IMR-90 (cell line): Measurements from ENCODE around the gene CAST. TPM values are rescaled to one million over a fixed set of nuclear protein-coding genes. Genes with fewer than 3 reads are reported as not detected.
A peak's percentile ranks its signal among the peaks of the same experiment; 100 is the strongest.

Experiments
- ATAC-seq: fragments of 200-7000 bp; cut with Tn5 transposase; 2 replicates; pipeline ENCODE4 v1.9.1; 2020; ENCODE audit warnings: low read depth, mild to moderate bottlenecking, moderate library complexity
- BruUV-seq: library from RNA; stranded (reverse); fragments of 400-500 nt; replicated peaks from 2 replicates; lab custom pipeline; 2021; lab: Mats Ljungman, UMichigan
- CTCF ChIA-PET: fragments of 300-600 bp; formaldehyde crosslinking; extraction: SDS; loops from one replicate; lab custom pipeline; 2021; ENCODE audit warnings: antibody characterized with exemption; lab: Yijun Ruan, JAX
- POLR2A ChIA-PET: fragments of 300-600 bp; sonication (Branson Sonifier 250); formaldehyde crosslinking; loops from one replicate; lab custom pipeline; 2022; ENCODE audit warnings: antibody characterized with exemption; ENCODE audit not compliant: unreplicated experiment; lab: Charles Lee
- DNase-seq: peaks from one replicate; pipeline ENCODE4 v3.0.0; 2013
- H2AFZ ChIP-seq: replicated peaks from 2 replicates; pipeline ENCODE3; 2013; ENCODE audit warnings: low read length, mild to moderate bottlenecking; ENCODE audit not compliant: poor library complexity
- H2AK5ac ChIP-seq: 2 replicates; pipeline ENCODE4 v1.6.1; 2013; ENCODE audit warnings: low read depth, low read length, inconsistent platforms
- H2AK9ac ChIP-seq: replicated peaks from 2 replicates; pipeline ENCODE3; 2013; ENCODE audit warnings: mild to moderate bottlenecking, low read depth, low read length, moderate library complexity; ENCODE audit not compliant: poor library complexity
- H2BK120ac ChIP-seq: 2 replicates; pipeline ENCODE4 v1.6.1; 2013; ENCODE audit warnings: low read depth, low read length, inconsistent platforms
- H2BK15ac ChIP-seq: 3 replicates; pipeline ENCODE4 v1.6.1; 2013; ENCODE audit warnings: low read depth, low read length, inconsistent platforms
- H2BK20ac ChIP-seq: 2 replicates; pipeline ENCODE4 v1.6.1; 2013; ENCODE audit warnings: low read depth, mild to moderate bottlenecking, inconsistent platforms, low read length, moderate library complexity
- H2BK5ac ChIP-seq: 2 replicates; pipeline ENCODE4 v1.6.1; 2013; ENCODE audit warnings: mild to moderate bottlenecking, low read depth, low read length, inconsistent platforms; ENCODE audit not compliant: poor library complexity, severe bottlenecking
- H3K14ac ChIP-seq: replicated peaks from 2 replicates; pipeline ENCODE4 v1.6.1; 2013; ENCODE audit warnings: low read depth, low read length, inconsistent platforms
- H3K18ac ChIP-seq: 2 replicates; pipeline ENCODE4 v1.6.1; 2013; ENCODE audit warnings: low read depth, low read length, control low read depth
- H3K23ac ChIP-seq: 2 replicates; pipeline ENCODE4 v1.6.1; 2013; ENCODE audit warnings: low read depth, low read length, inconsistent platforms
- H3K27ac ChIP-seq: 2 replicates; pipeline ENCODE4 v1.5.1; 2013; ENCODE audit warnings: mild to moderate bottlenecking, control low read depth, low read length; ENCODE audit not compliant: insufficient read depth
- H3K27me3 ChIP-seq: 2 replicates; pipeline ENCODE4 v1.6.1; 2013; ENCODE audit warnings: low read length; ENCODE audit not compliant: control insufficient read depth, insufficient read depth
- H3K36me3 ChIP-seq: 2 replicates; pipeline ENCODE4 v1.6.1; 2013; ENCODE audit warnings: low read length, mixed read lengths; ENCODE audit not compliant: control insufficient read depth, insufficient read depth
- H3K4ac ChIP-seq: 2 replicates; pipeline ENCODE4 v1.6.1; 2013; ENCODE audit warnings: low read depth, low read length, inconsistent platforms
- H3K4me1 ChIP-seq: 2 replicates; pipeline ENCODE4 v1.6.1; 2013; ENCODE audit warnings: low read length, mixed read lengths; ENCODE audit not compliant: control insufficient read depth, insufficient read depth
- H3K4me2 ChIP-seq: 2 replicates; pipeline ENCODE4 v1.6.1; 2013; ENCODE audit warnings: low read depth, mild to moderate bottlenecking, control low read depth, low read length, moderate library complexity
- H3K4me3 ChIP-seq: 2 replicates; pipeline ENCODE4 v1.5.1; 2013; ENCODE audit warnings: low read depth, mild to moderate bottlenecking, control low read depth, low read length, moderate library complexity; ENCODE audit not compliant: insufficient read depth
- H3K56ac ChIP-seq: 2 replicates; pipeline ENCODE4 v1.6.1; 2013; ENCODE audit warnings: low read length, inconsistent platforms; ENCODE audit not compliant: insufficient read depth; ENCODE audit errors: extremely low read depth
- H3K79me1 ChIP-seq, 2 experiments: 2 replicates each; pipeline ENCODE4 v1.6.1; 2013; ENCODE audit warnings: low read length in 2 of 2, inconsistent platforms in 1 of 2, low read depth in 1 of 2
- H3K9ac ChIP-seq: 2 replicates; pipeline ENCODE4 v1.6.1; 2013; ENCODE audit warnings: low read depth, low read length, control low read depth
- H3K9me1 ChIP-seq: 2 replicates; pipeline ENCODE4 v1.6.1; 2013; ENCODE audit warnings: low read length, inconsistent platforms; ENCODE audit not compliant: insufficient read depth
- H3K9me3 ChIP-seq: 2 replicates; pipeline ENCODE4 v1.6.1; 2013; ENCODE audit warnings: low read length; ENCODE audit not compliant: control insufficient read depth, insufficient read depth
- H4K20me1 ChIP-seq: 2 replicates; pipeline ENCODE4 v1.6.1; 2013; ENCODE audit warnings: low read length, inconsistent platforms; ENCODE audit not compliant: insufficient read depth
- H4K5ac ChIP-seq: 2 replicates; pipeline ENCODE4 v1.6.1; 2013; ENCODE audit warnings: mild to moderate bottlenecking, low read depth, low read length, control low read depth
- H4K8ac ChIP-seq, 2 experiments: 2 replicates each; pipeline ENCODE4 v1.6.1; 2013; ENCODE audit warnings: low read depth in 2 of 2, low read length in 2 of 2, control low read depth in 1 of 2, inconsistent platforms in 1 of 2
- H4K91ac ChIP-seq: 2 replicates; pipeline ENCODE4 v1.6.1; 2013; ENCODE audit warnings: low read depth, low read length, inconsistent platforms; ENCODE audit not compliant: insufficient read depth
- CHD1 ChIP-seq: IDR thresholded peaks from 2 replicates; pipeline ENCODE4 v1.6.1; 2012; ENCODE audit warnings: low read depth, low read length, improper control_type of control experiment
- ELK1 ChIP-seq: fragments of 150-350 bp; IDR thresholded peaks from 2 replicates; pipeline ENCODE4 v1.6.1; 2016; ENCODE audit warnings: low read depth, mild to moderate bottlenecking, low read length, moderate library complexity, borderline replicate concordance
- FOS ChIP-seq: fragments of 150-350 bp; IDR thresholded peaks from 2 replicates; pipeline ENCODE4 v1.6.1; 2016; ENCODE audit warnings: low read depth, low read length
- MAFK ChIP-seq: IDR thresholded peaks from 2 replicates; pipeline ENCODE4 v1.6.1; 2012; ENCODE audit warnings: low read depth, low read length, improper control_type of control experiment
- MXI1 ChIP-seq: IDR thresholded peaks from 2 replicates; pipeline ENCODE4 v1.6.1; 2012; ENCODE audit warnings: low read depth, mild to moderate bottlenecking, low read length, moderate library complexity, borderline replicate concordance
- RAD21 ChIP-seq: IDR thresholded peaks from 2 replicates; pipeline ENCODE4 v1.6.1; 2012; ENCODE audit warnings: low read length, improper control_type of control experiment
- RCOR1 ChIP-seq: IDR thresholded peaks from 2 replicates; pipeline ENCODE4 v1.6.1; 2012; ENCODE audit warnings: mild to moderate bottlenecking, low read length, improper control_type of control experiment; ENCODE audit not compliant: insufficient replicate concordance
- RFX5 ChIP-seq: IDR thresholded peaks from 2 replicates; pipeline ENCODE4 v1.8.0; 2012; ENCODE audit warnings: low read depth, mild to moderate bottlenecking, low read length, moderate library complexity
- SMC3 ChIP-seq: fragments of 150-350 bp; IDR thresholded peaks from 2 replicates; pipeline ENCODE4 v1.6.1; 2016; ENCODE audit warnings: low read depth, mild to moderate bottlenecking, antibody characterized with exemption, low read length, moderate library complexity
- WGBS, 2 experiments: methylation state at CpG; one replicate each; pipeline versions ENCODE4 v1.1.5 to v1.1.7; 2013; ENCODE audit warnings: missing lambda C conversion rate in 2 of 2; ENCODE audit not compliant: insufficient read length in 1 of 2; ENCODE audit errors: extremely low coverage in 2 of 2; 5-methylcytosine and 5-hydroxymethylcytosine counted together
- dilution Hi-C: fragments of 300-500 bp; cut with HindIII; formaldehyde crosslinking; loops from one replicate; pipeline ENCODE4 v1.14.3; 2018; ENCODE audit warnings: low sequenced_read_pairs; ENCODE audit not compliant: unreplicated experiment
- in situ Hi-C: fragments of 300-500 bp; cut with MboI; formaldehyde crosslinking; loops from 3 replicates; pipeline ENCODE4 v1.14.3; 2019; ENCODE audit warnings: low sequenced_read_pairs, inconsistent platforms, mixed read lengths
- intact Hi-C: fragments of 100-400 bp; cut with micrococcal nuclease; formaldehyde crosslinking; loops from 2 replicates; pipeline ENCODE4 v1.10.0; 2022
- polyA plus RNA-seq, 3 experiments: library from polyadenylated mRNA; depleted of rRNA; stranded (reverse); fragments of >200 nt; gene quantifications; 2 replicates each; pipeline ENCODE4 v1.2.3, GENCODE V29; 2012; ENCODE audit warnings: low replicate concordance in 1 of 3
- total RNA-seq: library from RNA; depleted of rRNA; stranded (reverse); fragments of >200 nt; gene quantifications from 2 replicates; pipeline ENCODE4 v1.2.3, GENCODE V29; 2012
- TF ChIP-seq, protein P1 (sequence below): conservative IDR thresholded peaks from 2 replicates; pipeline ENCODE4 v1.5.1; 2012; ENCODE audit warnings: mild to moderate bottlenecking, low read depth, low read length, improper control_type of control experiment
- TF ChIP-seq, protein P2 (sequence below): fragments of 150-350 bp; IDR thresholded peaks from 2 replicates; pipeline ENCODE4 v1.6.1; 2017; ENCODE audit warnings: mild to moderate bottlenecking, antibody characterized with exemption, low read length, low read depth

CAST gene
- total and polyA plus RNA-seq, 2 of the 4 experiments (the other 2 are of a cell fraction): 91.3 to 128 TPM

- TF ChIP-seq, protein P1, sequence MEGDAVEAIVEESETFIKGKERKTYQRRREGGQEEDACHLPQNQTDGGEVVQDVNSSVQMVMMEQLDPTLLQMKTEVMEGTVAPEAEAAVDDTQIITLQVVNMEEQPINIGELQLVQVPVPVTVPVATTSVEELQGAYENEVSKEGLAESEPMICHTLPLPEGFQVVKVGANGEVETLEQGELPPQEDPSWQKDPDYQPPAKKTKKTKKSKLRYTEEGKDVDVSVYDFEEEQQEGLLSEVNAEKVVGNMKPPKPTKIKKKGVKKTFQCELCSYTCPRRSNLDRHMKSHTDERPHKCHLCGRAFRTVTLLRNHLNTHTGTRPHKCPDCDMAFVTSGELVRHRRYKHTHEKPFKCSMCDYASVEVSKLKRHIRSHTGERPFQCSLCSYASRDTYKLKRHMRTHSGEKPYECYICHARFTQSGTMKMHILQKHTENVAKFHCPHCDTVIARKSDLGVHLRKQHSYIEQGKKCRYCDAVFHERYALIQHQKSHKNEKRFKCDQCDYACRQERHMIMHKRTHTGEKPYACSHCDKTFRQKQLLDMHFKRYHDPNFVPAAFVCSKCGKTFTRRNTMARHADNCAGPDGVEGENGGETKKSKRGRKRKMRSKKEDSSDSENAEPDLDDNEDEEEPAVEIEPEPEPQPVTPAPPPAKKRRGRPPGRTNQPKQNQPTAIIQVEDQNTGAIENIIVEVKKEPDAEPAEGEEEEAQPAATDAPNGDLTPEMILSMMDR: no peak
These were observed 160.7 kb downstream of the CAST start (continued) for GRCh38 chr5:96822686-96823459.

GRCh38 chr5:96823900-96824380 lies 161.8 kb downstream of the CAST start:
- Histone ChIP-seq H4K8ac (no peak overlapping the region), H3K14ac (0 out of 2 replicates have a peak overlapping the region, but pooled peaks have one; percentile 62), H3K4me1 (peaks cover 10% of the 10 kb centered on the region), H3K9me1 (peaks cover 6% of the 10 kb centered on the region; the same call in 1 of the 2 replicates), H3K23ac (no peak overlapping the region), H3K18ac (no peak overlapping the region), H2AK9ac (no peak overlapping the region), H2BK15ac (peak overlapping the region; percentile 37; the same call in 1 of the 3 replicates), H3K27ac (no peak overlapping the region), H3K9ac (no peak overlapping the region), H2AFZ (no peak overlapping the region), H3K79me1 (no peaks in the 10 kb centered on the region), H4K91ac (no peak overlapping the region), H2BK20ac (no peak overlapping the region; the same call in 1 of the 2 replicates), H3K27me3 (no peaks in the 10 kb centered on the region), H3K4me2 (no peak overlapping the region), H2BK120ac (no peak overlapping the region), H3K56ac (no peak overlapping the region), H2AK5ac (no peak overlapping the region), H3K4me3 (no peak overlapping the region), H4K20me1 (no peaks in the 10 kb centered on the region), H3K36me3 (no peaks in the 10 kb centered on the region), H3K4ac (0 out of 2 replicates have a peak overlapping the region, but pooled peaks have one; percentile 34), H3K9me3 (no peaks in the 10 kb centered on the region), H4K5ac (no peak overlapping the region), H2BK5ac (no peak overlapping the region)
- WGBS, 2 experiments: no CpG with 5 or more reads among the region's 2 CpGs
- peak; percentile 87 for DNase-seq
- dilution Hi-C loops (no loop called here), in situ Hi-C loops (no loop called here), intact Hi-C loops (no loop called here)
- ChIA-PET CTCF (no interaction called here), POLR2A (no interaction called here)
- BruUV-seq: no TSS peak
- ATAC-seq: peak; percentile 90
- TF ChIP-seq SMC3: no peak
- no peak for TF ChIP-seq ELK1
- peak; percentile 54; the same call in 1 of the 2 replicates for TF ChIP-seq MXI1
- TF ChIP-seq RAD21: no peak
- TF ChIP-seq RCOR1: no peak
- TF ChIP-seq RFX5: no peak
- TF ChIP-seq, protein P2, sequence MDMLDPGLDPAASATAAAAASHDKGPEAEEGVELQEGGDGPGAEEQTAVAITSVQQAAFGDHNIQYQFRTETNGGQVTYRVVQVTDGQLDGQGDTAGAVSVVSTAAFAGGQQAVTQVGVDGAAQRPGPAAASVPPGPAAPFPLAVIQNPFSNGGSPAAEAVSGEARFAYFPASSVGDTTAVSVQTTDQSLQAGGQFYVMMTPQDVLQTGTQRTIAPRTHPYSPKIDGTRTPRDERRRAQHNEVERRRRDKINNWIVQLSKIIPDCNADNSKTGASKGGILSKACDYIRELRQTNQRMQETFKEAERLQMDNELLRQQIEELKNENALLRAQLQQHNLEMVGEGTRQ: 0 out of 2 replicates have a peak, but pooled peaks have one; percentile 34
- TF ChIP-seq MAFK: peak; percentile 40; the same call in 1 of the 2 replicates
- TF ChIP-seq CHD1: no peak
- TF ChIP-seq FOS: peak; percentile 36; the same call in 1 of the 2 replicates
